ENCODE data around the gene TPRA1. TPM values are rescaled to one million over a fixed set of nuclear protein-coding genes. Genes with fewer than 3 reads are reported as not detected.

The TPRA1 gene
- polyA plus RNA-seq, 4 donors = 31.3 to 45.2 (median 34.1) TPM

GRCh38 chr3:127566833-127567232 is 23.7 kb downstream of the TPRA1 start:
- DNase-seq (ENCODE audit: low read depth in 4 of 4, low spot score in 3 of 4) = no peak

- no peak for DNase-seq (ENCODE audit: low read depth in 4 of 4, low spot score in 3 of 4)
Observed at GRCh38 chr3:127565711-127566110, 24.8 kb downstream of the TPRA1 start.

DNA sequence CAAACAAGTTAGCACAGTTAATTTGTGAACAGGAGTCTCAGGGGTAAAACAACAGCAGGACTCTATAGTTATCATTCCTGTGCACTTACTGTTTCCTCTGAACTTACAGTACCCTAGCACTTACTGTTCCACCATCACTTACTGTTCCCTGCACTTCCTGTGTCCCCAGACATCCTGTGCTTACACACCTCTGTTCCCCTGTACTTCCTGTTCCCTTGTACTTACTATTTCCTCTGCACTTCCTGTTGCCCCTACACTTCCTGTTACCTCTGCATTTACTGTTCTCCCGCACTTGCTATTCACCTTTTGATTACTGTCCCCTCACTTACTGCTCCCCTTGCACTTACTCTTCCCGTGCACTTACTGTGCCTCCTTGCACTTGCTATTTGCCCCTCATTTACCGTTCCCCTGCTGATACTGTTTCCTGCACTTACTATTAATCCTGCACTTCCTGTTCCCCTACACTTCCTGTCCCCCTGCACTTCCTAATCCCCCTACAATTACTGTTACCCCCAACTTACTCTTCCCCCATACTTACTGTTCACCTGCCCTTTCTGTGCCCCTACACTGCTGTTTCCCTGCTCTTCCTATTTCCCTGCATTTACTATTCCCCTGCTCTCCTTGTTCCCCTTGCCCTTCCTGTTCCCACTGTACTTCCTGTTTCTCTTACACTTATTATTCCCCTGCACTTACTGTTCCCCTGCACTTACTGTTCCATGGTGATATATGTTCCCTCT is 30.3 kb downstream of the TPRA1 start:
- DNase-seq (ENCODE audit: low read depth in 4 of 4, low spot score in 3 of 4) = no peak

- no peak for DNase-seq (ENCODE audit: low read depth in 4 of 4, low spot score in 3 of 4)
Observed at GRCh38 chr3:127556565-127556964, 34.0 kb downstream of the TPRA1 start.

- DNase-seq (ENCODE audit: low read depth in 4 of 4, low spot score in 3 of 4) = no peak
Observed at GRCh38 chr3:127555108-127555507, 35.4 kb downstream of the TPRA1 start.

- no peak for DNase-seq (ENCODE audit: low read depth in 4 of 4, low spot score in 3 of 4)
Observed at GRCh38 chr3:127552038-127552437, 38.5 kb downstream of the TPRA1 start.

DNA sequence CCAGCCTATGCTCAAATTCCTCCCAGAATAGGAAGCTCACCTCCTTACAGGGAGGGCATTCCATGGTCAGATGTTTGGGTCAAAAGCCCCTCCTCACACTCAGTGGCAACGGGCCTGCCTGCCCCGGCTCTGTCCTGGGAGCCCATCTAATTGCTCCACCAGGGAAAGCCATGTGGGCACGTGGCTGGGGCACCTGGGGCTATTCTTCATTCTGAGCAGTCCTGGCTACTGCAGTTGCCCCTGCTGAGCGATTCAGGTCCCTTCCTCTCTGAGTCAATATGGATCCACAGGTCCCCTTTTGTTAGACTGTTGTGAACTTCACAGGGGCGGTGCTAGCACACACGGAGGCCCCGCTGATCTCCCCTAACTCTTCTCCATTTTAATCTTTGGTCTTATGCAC is 39.4 kb downstream of the TPRA1 start:
- no peak for DNase-seq (ENCODE audit: low read depth in 4 of 4, low spot score in 3 of 4)

GRCh38 chr3:127550468-127551157 is 39.9 kb downstream of the TPRA1 start:
- DNase-seq (ENCODE audit: low read depth in 4 of 4, low spot score in 3 of 4) = no peak

- no peak for DNase-seq (ENCODE audit: low read depth in 4 of 4, low spot score in 3 of 4)
Observed at GRCh38 chr3:127549826-127550467, 40.6 kb downstream of the TPRA1 start.

GRCh38 chr3:127547761-127548605 is 42.5 kb downstream of the TPRA1 start:
- peak in 2 of 4 donors; percentile 47 to 53 for DNase-seq (ENCODE audit: low read depth in 4 of 4, low spot score in 3 of 4)

GRCh38 chr3:127546970-127547733 is 43.4 kb downstream of the TPRA1 start:
- no peak for DNase-seq (ENCODE audit: low read depth in 4 of 4, low spot score in 3 of 4)

- DNase-seq (ENCODE audit: low read depth in 4 of 4, low spot score in 3 of 4) = no peak
Observed at GRCh38 chr3:127546554-127546953, 44.0 kb downstream of the TPRA1 start.

DNA sequence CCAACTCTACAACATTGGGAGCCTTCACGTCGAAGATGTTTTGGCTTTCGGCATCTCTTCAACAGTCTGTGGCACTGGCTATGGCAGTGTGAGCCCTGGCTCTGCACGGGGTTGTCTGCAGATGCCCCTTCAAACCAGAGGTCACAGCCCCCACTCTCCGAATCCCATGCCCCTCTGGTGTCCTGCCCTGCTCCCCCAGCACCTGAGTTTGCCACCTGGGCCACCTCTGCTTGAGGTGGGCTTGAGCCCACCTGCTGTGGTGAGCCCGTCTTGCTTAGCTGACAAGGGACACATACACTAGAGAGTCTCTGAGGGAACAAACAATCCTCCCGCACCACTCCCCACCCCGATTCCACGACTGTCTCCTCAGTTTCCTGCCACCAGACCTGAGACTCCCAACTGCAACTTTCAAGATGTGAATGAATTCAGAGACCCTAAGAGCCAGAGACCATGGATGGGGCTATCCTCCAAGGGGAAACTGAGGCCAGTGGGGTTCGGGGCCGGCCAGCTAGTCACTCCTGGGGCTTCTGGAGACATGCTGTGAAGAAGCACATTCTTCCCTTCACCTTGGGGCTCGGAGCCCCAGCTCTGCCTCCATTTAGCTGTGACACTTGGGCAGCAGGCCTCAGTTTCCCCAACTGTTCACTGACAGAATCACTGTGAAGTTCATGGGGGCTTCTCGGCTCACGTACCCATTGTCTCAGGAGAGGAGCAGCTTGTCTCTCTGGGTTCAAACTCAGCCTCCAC is 44.6 kb downstream of the TPRA1 start:
- no peak for DNase-seq (ENCODE audit: low read depth in 4 of 4, low spot score in 3 of 4)

- DNase-seq (ENCODE audit: low read depth in 4 of 4, low spot score in 3 of 4) = no peak
Observed at GRCh38 chr3:127545216-127545615, 45.3 kb downstream of the TPRA1 start.

GRCh38 chr3:127544803-127545201 is 45.7 kb downstream of the TPRA1 start:
- no peak for DNase-seq (ENCODE audit: low read depth in 4 of 4, low spot score in 3 of 4)

GRCh38 chr3:127544192-127544802 is 46.2 kb downstream of the TPRA1 start:
- DNase-seq (ENCODE audit: low read depth in 4 of 4, low spot score in 3 of 4) = peak in 1 of 4 donors; percentile 42

- no peak for DNase-seq (ENCODE audit: low read depth in 4 of 4, low spot score in 3 of 4)
Observed at GRCh38 chr3:127543441-127543840, 47.1 kb downstream of the TPRA1 start.

- DNase-seq (ENCODE audit: low read depth in 4 of 4, low spot score in 3 of 4) = no peak
Observed at GRCh38 chr3:127542441-127542952, 48.0 kb downstream of the TPRA1 start.

GRCh38 chr3:127541320-127541719 is 49.2 kb downstream of the TPRA1 start:
- no peak for DNase-seq (ENCODE audit: low read depth in 4 of 4, low spot score in 3 of 4)

Data from left renal pelvis (tissue), 4 donors.